ENCODE measurements around the gene ITPR3. TPM values are rescaled to one million over a fixed set of nuclear protein-coding genes. Genes with fewer than 3 reads are reported as not detected.

Gene ITPR3
- total RNA-seq, 1 experiment from 2014 or later, result 103 TPM

- intact Hi-C loops (cut with micrococcal nuclease), result no loop called here
- BruUV-seq (replicated peaks), result no TSS peak
- Histone ChIP-seq H3K27me3 (ENCODE audit: insufficient read depth, low read length) (no peaks in the 10 kb centered on the region), H3K27ac (ENCODE audit: low read depth, low read length) (no peak overlapping the region), H3K79me2 (ENCODE audit: insufficient read depth, low read length) (peaks cover 28% of the 10 kb centered on the region), H3K4me1 (ENCODE audit: control insufficient read depth in 1 of 2, insufficient read depth in 2 of 2, low read length in 2 of 2) (peaks cover 19 to 35% of the 10 kb centered on the region in 2 experiments; a peak in 3 of 4 replicates), H3K36me3 (ENCODE audit: control insufficient read depth in 1 of 2, insufficient read depth in 2 of 2, low read length in 2 of 2) (peaks cover 13 to 24% of the 10 kb centered on the region in 2 experiments), H3K9me2 (ENCODE audit: insufficient read depth) (no peaks in the 10 kb centered on the region), H3K9me3 (ENCODE audit: control insufficient read depth in 1 of 2, insufficient read depth in 1 of 2, low read depth in 1 of 2, low read length in 2 of 2) (no peaks in the 10 kb centered on the region), H3K9ac (ENCODE audit: low read length) (no peak overlapping the region), H3K4me2 (ENCODE audit: low read length) (no peak overlapping the region), H4K20me1 (ENCODE audit: insufficient read depth) (no peaks in the 10 kb centered on the region), H3K4me3 (replicated peaks in 1 of 2; ENCODE audit: low read depth in 1 of 2, low read length in 2 of 2) (no peak overlapping the region), H2AFZ (ENCODE audit: low read depth, low read length, poor library complexity, severe bottlenecking) (no peak overlapping the region)
- ATAC-seq, result no peak
- RAD21 ChIA-PET (ENCODE audit: low non-redundant PET in 1 of 2, low total read pairs in 2 of 2, uncharacterized antibody in 2 of 2, unreplicated experiment in 2 of 2), result no interaction called here
- TF ChIP-seq EZH2 (IDR thresholded peaks at IDR 0.05), result no peak
- TF ChIP-seq SIN3A (IDR thresholded peaks at IDR 0.05; ENCODE audit: low read depth), result no peak
- TF ChIP-seq MAX (IDR thresholded peaks at IDR 0.05), result no peak
- no peak for TF ChIP-seq EZH2phosphoT487 (IDR thresholded peaks at IDR 0.05; ENCODE audit: borderline replicate concordance)
- no peak for TF ChIP-seq JUND (IDR thresholded peaks at IDR 0.05)
- TF ChIP-seq RAD21 (IDR thresholded peaks at IDR 0.05; ENCODE audit: low read depth), result no peak
- no peak for TF ChIP-seq CEBPB (IDR thresholded peaks at IDR 0.05; ENCODE audit: low read depth)
- no peak for TF ChIP-seq EGR1 (IDR thresholded peaks at IDR 0.05; ENCODE audit: low read depth)
- TF ChIP-seq YY1 (IDR thresholded peaks at IDR 0.05; ENCODE audit: extremely low read depth, insufficient replicate concordance, low read depth, low read length), result no peak
- no peak for TF ChIP-seq ATF3 (IDR thresholded peaks at IDR 0.05)
- TF ChIP-seq POLR2A (IDR thresholded peaks at IDR 0.05; ENCODE audit: borderline replicate concordance, extremely low read depth, insufficient read depth, insufficient read length), result no peak
- no peak for TF ChIP-seq ZNF274 (IDR thresholded peaks at IDR 0.05; ENCODE audit: low read depth, low read length)
- TF ChIP-seq CTCF (IDR thresholded peaks at IDR 0.05 in 2 of 3, conservative IDR thresholded peaks at IDR 0.05 in 1 of 3; ENCODE audit: borderline replicate concordance in 1 of 3, insufficient read depth in 1 of 3, low read depth in 2 of 3, low read length in 2 of 3), result no peak
- TF ChIP-seq SRF (IDR thresholded peaks at IDR 0.05; ENCODE audit: low read depth), result no peak
- no peak for TF ChIP-seq CBX3 (IDR thresholded peaks at IDR 0.05; ENCODE audit: low read depth)
- TF ChIP-seq ZFX (IDR thresholded peaks at IDR 0.05), result no peak
- TF ChIP-seq ELF1 (IDR thresholded peaks at IDR 0.05; ENCODE audit: borderline replicate concordance, low read depth), result no peak
- no peak for TF ChIP-seq FOSL1 (IDR thresholded peaks at IDR 0.05; ENCODE audit: low read depth)
- TF ChIP-seq POLR2AphosphoS5 (IDR thresholded peaks at IDR 0.05; ENCODE audit: low read depth, low read length), result no peak
- no peak for TF ChIP-seq REST (IDR thresholded peaks at IDR 0.05; ENCODE audit: low read depth)
- CTCF ChIA-PET, result no interaction called here
- POLR2A ChIA-PET, result no interaction called here
- no peak for DNase-seq (ENCODE audit: low read depth, low spot score)
These were observed 45.9 kb upstream of the ITPR3 start for GRCh38 chr6:33575211-33575610.
